Gastroesophageal sphincter (tissue), 3 donors: ENCODE results near the gene MNAT1.

Experiments
- EP300 ChIP-seq: sonication (generic); formaldehyde crosslinking; IDR thresholded peaks from one replicate; pipeline ENCODE4 v1.6.1; 2017; ENCODE audit warnings: antibody characterized with exemption, mild to moderate bottlenecking
- POLR2AphosphoS5 ChIP-seq: sonication (generic); formaldehyde crosslinking; IDR thresholded peaks from one replicate; pipeline ENCODE4 v1.6.1; 2017; ENCODE audit warnings: antibody characterized with exemption
- TF ChIP-seq, protein P1 (sequence below), 4 experiments: fragments of 200-600 bp in 2 of 4; fragments of 450-650 bp in 2 of 4; sonication (generic) in 1 of 4; IDR thresholded peaks; one replicate each; pipeline ENCODE4 v1.5.1; 2017 to 2019; ENCODE audit warnings: antibody characterized with exemption in 4 of 4, mild to moderate bottlenecking in 2 of 4, moderate library complexity in 2 of 4

DNA sequence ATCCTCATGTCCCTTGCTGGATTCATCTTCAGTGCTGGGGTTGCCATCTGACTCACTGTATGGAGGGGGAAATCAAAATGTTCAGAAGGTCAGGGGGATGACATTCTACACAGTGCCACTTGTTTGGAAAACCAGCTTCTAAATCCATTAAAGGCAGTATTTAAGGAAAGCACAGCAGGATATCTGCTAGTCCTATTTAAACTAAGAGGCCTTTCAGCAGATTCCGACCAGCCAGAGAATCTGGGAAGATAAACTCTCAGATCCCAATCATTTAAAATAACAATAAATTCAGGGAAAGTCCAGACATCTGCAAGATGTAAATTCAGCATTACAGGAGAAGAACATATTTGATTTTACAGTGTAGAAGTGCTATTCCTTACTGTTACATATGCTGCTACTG lies 14.2 kb upstream of the MNAT1 start:
- TF ChIP-seq POLR2AphosphoS5 (no peak), EP300 (no peak)
- TF ChIP-seq, protein P1, sequence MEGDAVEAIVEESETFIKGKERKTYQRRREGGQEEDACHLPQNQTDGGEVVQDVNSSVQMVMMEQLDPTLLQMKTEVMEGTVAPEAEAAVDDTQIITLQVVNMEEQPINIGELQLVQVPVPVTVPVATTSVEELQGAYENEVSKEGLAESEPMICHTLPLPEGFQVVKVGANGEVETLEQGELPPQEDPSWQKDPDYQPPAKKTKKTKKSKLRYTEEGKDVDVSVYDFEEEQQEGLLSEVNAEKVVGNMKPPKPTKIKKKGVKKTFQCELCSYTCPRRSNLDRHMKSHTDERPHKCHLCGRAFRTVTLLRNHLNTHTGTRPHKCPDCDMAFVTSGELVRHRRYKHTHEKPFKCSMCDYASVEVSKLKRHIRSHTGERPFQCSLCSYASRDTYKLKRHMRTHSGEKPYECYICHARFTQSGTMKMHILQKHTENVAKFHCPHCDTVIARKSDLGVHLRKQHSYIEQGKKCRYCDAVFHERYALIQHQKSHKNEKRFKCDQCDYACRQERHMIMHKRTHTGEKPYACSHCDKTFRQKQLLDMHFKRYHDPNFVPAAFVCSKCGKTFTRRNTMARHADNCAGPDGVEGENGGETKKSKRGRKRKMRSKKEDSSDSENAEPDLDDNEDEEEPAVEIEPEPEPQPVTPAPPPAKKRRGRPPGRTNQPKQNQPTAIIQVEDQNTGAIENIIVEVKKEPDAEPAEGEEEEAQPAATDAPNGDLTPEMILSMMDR (IDR thresholded peaks at IDR 0.05), result no peak
